ENCODE results near the gene RHBDF2. TPM values are rescaled to one million over a fixed set of nuclear protein-coding genes. Genes with fewer than 3 reads are reported as not detected.
"Not testable (repeated sequence)": the region's sequence is repeated elsewhere in the genome, so short reads cannot be mapped to it uniquely, and the experiment has no call there.

Gene RHBDF2
- total RNA-seq, 1 experiment from 2014 or later, result 19.7 TPM

- Histone ChIP-seq H2BK15ac (ENCODE audit: low read depth, low read length) (no peak overlapping the region), H3K4ac (ENCODE audit: low read depth, low read length) (no peak overlapping the region), H3K79me1 (ENCODE audit: insufficient read depth, low read depth, low read length, poor library complexity, severe bottlenecking) (no peaks in the 10 kb centered on the region), H3T11ph (ENCODE audit: low read length) (no peak overlapping the region), H3K23me2 (ENCODE audit: insufficient read length, low read depth, low read length, poor library complexity, severe bottlenecking) (no peaks in the 10 kb centered on the region), H4K5ac (ENCODE audit: insufficient read length, low read depth, low read length) (no peak overlapping the region), H2AFZ (ENCODE audit: low read length) (no peak overlapping the region), H2BK120ac (ENCODE audit: low read depth, low read length, poor library complexity, severe bottlenecking) (no peak overlapping the region), H2AK5ac (ENCODE audit: insufficient read length, low read length) (no peak overlapping the region), H3K27ac (ENCODE audit: insufficient read length, low read depth, low read length) (no peak overlapping the region), H3K4me2 (ENCODE audit: insufficient read depth, insufficient read length, low read length) (no peak overlapping the region), H3K23ac (ENCODE audit: insufficient read length, low read depth, low read length) (no peak overlapping the region), H3K9ac (ENCODE audit: extremely low read depth, insufficient read length, low read length) (no peak overlapping the region), H2BK5ac (ENCODE audit: insufficient read length, low read length) (no peak overlapping the region), H3K79me2 (ENCODE audit: insufficient read depth, low read length) (no peaks in the 10 kb centered on the region), H3K4me1 (ENCODE audit: insufficient read depth, low read length) (peaks cover 4% of the 10 kb centered on the region; the same call in 1 of the 2 replicates), H2BK20ac (ENCODE audit: low read depth, low read length, poor library complexity, severe bottlenecking) (no peak overlapping the region), H3K56ac (ENCODE audit: insufficient read length, low read depth, low read length) (no peak overlapping the region), H3K14ac (ENCODE audit: insufficient read depth, low read length) (no peak overlapping the region), H3K9me3 (ENCODE audit: control insufficient read depth, low read depth, low read length) (no peaks in the 10 kb centered on the region), H4K91ac (ENCODE audit: insufficient read length, low read depth, low read length) (no peak overlapping the region), H3K27me3 (ENCODE audit: insufficient read depth, low read length) (no peaks in the 10 kb centered on the region), H3K18ac (ENCODE audit: insufficient read length, low read depth, low read length) (no peak overlapping the region), H2BK12ac (ENCODE audit: insufficient read length, low read depth, low read length) (no peak overlapping the region), H4K8ac (replicated peaks; ENCODE audit: insufficient read length, low read depth, low read length) (no peak overlapping the region), H4K20me1 (ENCODE audit: control insufficient read depth, insufficient read depth, insufficient read length) (peaks cover 3% of the 10 kb centered on the region)
- TF ChIP-seq CTCF (conservative IDR thresholded peaks at IDR 0.05), result peak; percentile 36; the same call in 2 of the 3 replicates
- DNase-seq, result peak; percentile 92
- H3K27ac Mint-ChIP-seq, result no peak overlapping the region
- H3K36me3 Mint-ChIP-seq (ENCODE audit: insufficient read depth in 1 of 3, low read depth in 3 of 3), result no peaks in the 10 kb centered on the region
- H3K4me1 Mint-ChIP-seq, result peaks cover 25 to 45% of the 10 kb centered on the region in 2 experiments
- no peak overlapping the region for H3K4me3 Mint-ChIP-seq
- no CpG with 5 or more reads among the region's 26 CpGs for WGBS (ENCODE audit: extremely low coverage, insufficient read length, low lambda C conversion rate)
- H3K27me3 Mint-ChIP-seq (ENCODE audit: low read depth), result peaks cover 33% of the 10 kb centered on the region
- H3K9me3 Mint-ChIP-seq, result no peaks in the 10 kb centered on the region; a peak in 1 of 5 replicates
These were observed 26.3 kb upstream of the RHBDF2 start for GRCh38 chr17:76527430-76528111.

- H3K9ac ChIP-seq (ENCODE audit: extremely low read depth, insufficient read length, low read length); H3T11ph ChIP-seq (ENCODE audit: low read length); H3K27ac Mint-ChIP-seq; H2BK120ac ChIP-seq (ENCODE audit: low read depth, low read length, poor library complexity, severe bottlenecking); H3K9me3 Mint-ChIP-seq; H4K91ac ChIP-seq (ENCODE audit: insufficient read length, low read depth, low read length); H3K18ac ChIP-seq (ENCODE audit: insufficient read length, low read depth, low read length); H3K4me2 ChIP-seq (ENCODE audit: insufficient read depth, insufficient read length, low read length); H2BK12ac ChIP-seq (ENCODE audit: insufficient read length, low read depth, low read length); H3K36me3 Mint-ChIP-seq (ENCODE audit: insufficient read depth in 1 of 3, low read depth in 3 of 3); H2BK15ac ChIP-seq (ENCODE audit: low read depth, low read length); H3K27ac ChIP-seq (ENCODE audit: insufficient read length, low read depth, low read length); H2BK5ac ChIP-seq (ENCODE audit: insufficient read length, low read length); H3K4ac ChIP-seq (ENCODE audit: low read depth, low read length); DNase-seq; H3K79me1 ChIP-seq (ENCODE audit: insufficient read depth, low read depth, low read length, poor library complexity, severe bottlenecking); H3K23ac ChIP-seq (ENCODE audit: insufficient read length, low read depth, low read length); H3K79me2 ChIP-seq (ENCODE audit: insufficient read depth, low read length); H3K56ac ChIP-seq (ENCODE audit: insufficient read length, low read depth, low read length); H3K27me3 ChIP-seq (ENCODE audit: insufficient read depth, low read length); H2AFZ ChIP-seq (ENCODE audit: low read length); H2BK20ac ChIP-seq (ENCODE audit: low read depth, low read length, poor library complexity, severe bottlenecking); H4K20me1 ChIP-seq (ENCODE audit: control insufficient read depth, insufficient read depth, insufficient read length); H3K4me3 Mint-ChIP-seq; H4K8ac ChIP-seq (replicated peaks; ENCODE audit: insufficient read length, low read depth, low read length); H3K9me3 ChIP-seq (ENCODE audit: control insufficient read depth, low read depth, low read length); H2AK5ac ChIP-seq (ENCODE audit: insufficient read length, low read length); H3K4me1 ChIP-seq (ENCODE audit: insufficient read depth, low read length); H3K14ac ChIP-seq (ENCODE audit: insufficient read depth, low read length); H4K5ac ChIP-seq (ENCODE audit: insufficient read length, low read depth, low read length); H3K23me2 ChIP-seq (ENCODE audit: insufficient read length, low read depth, low read length, poor library complexity, severe bottlenecking): not testable (repeated sequence)
- Mint-ChIP-seq H3K27me3 (ENCODE audit: low read depth) (peaks cover 29% of the 10 kb centered on the region), H3K4me1 (peaks cover 22 to 45% of the 10 kb centered on the region in 2 experiments)
- no CpG with 5 or more reads among the region's 9 CpGs for WGBS (ENCODE audit: extremely low coverage, insufficient read length, low lambda C conversion rate)
These were observed 25.8 kb upstream of the RHBDF2 start for GRCh38 chr17:76527016-76527415.

Data from H9 (cell line).